ENCODE results near the gene FANCG. TPM values are rescaled to one million over a fixed set of nuclear protein-coding genes. Genes with fewer than 3 reads are reported as not detected.
A peak's percentile ranks its signal among the peaks of the same experiment; 100 is the strongest.

FANCG gene
- total and polyA plus RNA-seq, 4 experiments from 2014 or later: 2.9 to 27.9 (median 18.2) TPM

DNA sequence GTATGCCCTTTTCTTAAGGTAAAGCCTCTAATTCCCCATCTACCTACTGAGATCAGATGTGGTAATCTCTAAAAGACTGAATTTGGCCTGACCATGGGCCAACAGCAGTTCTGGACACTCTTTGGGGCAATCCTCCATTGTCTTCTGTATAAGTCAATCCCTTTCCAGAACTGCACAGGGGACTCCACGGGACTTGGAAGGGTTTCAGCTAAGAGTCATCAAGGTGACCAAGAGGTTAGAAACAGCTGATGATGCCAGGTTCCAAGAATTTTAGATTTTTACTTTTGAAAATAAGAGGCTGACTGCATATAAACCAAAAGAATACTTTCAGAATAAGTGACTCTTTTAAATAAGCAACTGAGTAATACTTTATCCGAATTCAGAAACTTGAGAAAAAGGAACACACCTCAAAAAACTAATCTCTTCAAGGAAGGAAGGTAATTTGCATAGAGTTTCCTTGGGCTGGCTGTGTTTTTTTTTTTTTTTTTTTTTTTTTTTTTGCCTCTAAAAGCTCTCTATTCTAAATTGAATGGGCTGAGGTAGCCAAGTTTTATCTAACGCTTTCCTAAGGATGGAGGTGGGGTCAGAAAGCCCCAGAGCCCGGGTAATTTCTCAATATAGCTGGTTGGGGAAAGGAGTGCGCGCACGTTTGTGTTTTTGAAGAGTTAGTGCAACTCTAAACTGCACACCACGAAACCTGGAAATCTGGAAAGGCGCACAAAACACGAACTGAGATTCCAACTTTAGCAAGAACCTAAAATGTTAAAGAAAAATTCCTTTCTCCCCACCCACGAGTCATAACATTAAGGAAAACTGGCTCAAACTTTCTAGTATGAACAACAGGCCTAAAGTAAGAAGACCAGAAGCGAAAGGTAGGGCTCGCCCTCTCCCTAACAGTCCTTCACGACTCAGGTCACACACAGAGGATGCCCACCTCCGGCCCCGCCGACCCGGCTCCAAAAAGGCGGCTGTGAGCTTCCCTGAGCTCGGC is 8.6 kb downstream of the FANCG start:
- Mint-ChIP-seq H3K4me1 (peaks cover 44 to 61% (median 54%) of the 10 kb centered on the region in 4 donors), H3K9me3 (peaks cover 0 to 3% (median 0%) of the 10 kb centered on the region in 8 donors), H3K36me3 (peaks cover 20 to 37% of the 10 kb centered on the region in 2 donors), H3K27ac (peak overlapping the region; percentile 81 to 100 (median 96)), H3K27me3 (no peaks in the 10 kb centered on the region), H3K4me3 (peak overlapping the region; percentile 81 to 95 (median 91))
- peaks cover 19% of the 10 kb centered on the region for H3K36me3 ChIP-seq (ENCODE audit: insufficient read depth, low read length)
- ChIA-PET POLR2A (ENCODE audit: partially characterized antibody) (interaction anchor here (0.6 to 6.8 kb wide), 20 partner anchors 9 to 1912 kb away, joined by 3 to 69 read pairs (median 4); partner anchors contain the start of genes ATOSB, DNAJB5, FANCG and PIGO), CTCF (ENCODE audit: partially characterized antibody) (interaction anchor here (0.6 to 4.5 kb wide), 11 partner anchors 9 to 51 kb away, joined by 3 to 23 read pairs (median 3); partner anchors contain the start of genes FANCG and PIGO)
- peaks cover 52% of the 10 kb centered on the region for H3K4me1 ChIP-seq (ENCODE audit: insufficient read depth, low read length)
- H3K27ac ChIP-seq (ENCODE audit: low read depth, low read length): peak overlapping the region; percentile 94
- DNase-seq: peak in 1 of 5 donors; percentile 26
- intact Hi-C loops (cut with micrococcal nuclease): loop anchor here (2.0 to 10.0 kb wide), 3 partner anchors 406 to 744 kb away; partner anchors contain the start of genes CCL27, HINT2 and SPAG8
- peak overlapping the region; percentile 82 to 83 for H3K4me3 ChIP-seq (ENCODE audit: low read length in 2 of 2)
- H3K9me3 ChIP-seq (ENCODE audit: control insufficient read depth in 1 of 2, low read length in 2 of 2): no peaks in the 10 kb centered on the region
- no peaks in the 10 kb centered on the region for H3K27me3 ChIP-seq (ENCODE audit: insufficient read depth, low read length)

DNA sequence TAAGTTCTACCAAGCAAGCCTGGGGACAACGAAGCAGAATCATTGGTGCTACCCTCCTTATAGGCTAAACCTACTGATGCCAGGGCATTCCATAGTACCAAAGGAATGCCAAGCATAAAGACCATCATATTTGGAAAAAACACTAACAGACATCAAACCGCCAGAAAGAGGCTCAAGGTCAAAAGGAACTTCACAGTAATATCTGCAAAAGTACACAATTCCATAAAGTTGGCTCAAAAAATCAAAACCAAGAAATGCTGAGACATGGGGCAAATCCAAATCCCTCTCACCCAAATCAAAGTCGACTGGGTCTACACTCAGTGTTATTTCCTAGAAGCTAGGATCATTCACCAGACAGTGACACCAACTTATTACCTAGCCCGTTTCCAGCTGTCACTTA is 10.7 kb downstream of the FANCG start:
- intact Hi-C loops (cut with micrococcal nuclease): no loop called here
- Histone ChIP-seq H3K36me3 (ENCODE audit: insufficient read depth, low read length) (peaks cover 40% of the 10 kb centered on the region), H3K9me3 (ENCODE audit: control insufficient read depth in 1 of 2, low read length in 2 of 2) (no peaks in the 10 kb centered on the region), H3K4me1 (ENCODE audit: insufficient read depth, low read length) (peaks cover 52% of the 10 kb centered on the region), H3K27me3 (ENCODE audit: insufficient read depth, low read length) (no peaks in the 10 kb centered on the region), H3K27ac (ENCODE audit: low read depth, low read length) (peak overlapping the region; percentile 19), H3K4me3 (ENCODE audit: low read length in 2 of 2) (no peak overlapping the region)
- ChIA-PET POLR2A (ENCODE audit: partially characterized antibody) (interaction anchor here (6.8 kb wide), 1 partner anchor 12 kb away, joined by 69 read pairs; the partner anchor contains the start of gene FANCG), CTCF (ENCODE audit: partially characterized antibody) (interaction anchor here (0.9 to 4.5 kb wide), 3 partner anchors 14 to 25 kb away, joined by 3 to 21 read pairs (median 8); no protein-coding TSS in a partner anchor)
- Mint-ChIP-seq H3K27ac (peak overlapping the region in 6 of 7 donors; percentile 29 to 81 (median 54)), H3K4me3 (peak overlapping the region in 7 of 8 donors; percentile 35 to 76 (median 65)), H3K36me3 (peaks cover 32 to 49% of the 10 kb centered on the region in 2 donors), H3K27me3 (no peaks in the 10 kb centered on the region), H3K4me1 (peaks cover 43 to 61% (median 53%) of the 10 kb centered on the region in 4 donors), H3K9me3 (peaks cover 0 to 6% (median 0%) of the 10 kb centered on the region in 8 donors)
- DNase-seq: no peak

DNA sequence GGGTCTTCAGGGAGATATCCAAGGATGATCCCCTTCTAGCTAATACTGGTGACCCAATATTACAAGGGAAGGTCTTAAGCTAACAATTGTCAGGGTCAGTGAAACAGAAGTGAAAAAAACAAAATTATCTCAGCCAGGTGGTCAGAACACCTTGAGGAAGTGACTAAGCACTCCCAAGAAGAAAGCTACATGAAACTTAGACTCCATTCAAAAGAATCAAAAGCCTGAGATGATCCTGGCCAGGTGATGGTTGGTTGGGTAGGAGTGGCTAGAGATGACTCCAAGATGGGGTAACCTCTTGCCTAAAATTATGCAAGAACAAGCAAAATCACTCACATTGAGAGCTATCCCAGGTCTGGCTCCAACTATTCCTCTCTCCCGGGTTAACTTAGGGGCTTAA is 12.7 kb downstream of the FANCG start:
- DNase-seq: no peak
- peaks cover 51 to 68% of the 10 kb centered on the region in 2 donors for H3K36me3 Mint-ChIP-seq
- Histone ChIP-seq H3K27me3 (ENCODE audit: insufficient read depth, low read length) (no peaks in the 10 kb centered on the region), H3K4me1 (ENCODE audit: insufficient read depth, low read length) (peaks cover 44% of the 10 kb centered on the region), H3K4me3 (ENCODE audit: low read length in 2 of 2) (no peak overlapping the region), H3K36me3 (ENCODE audit: insufficient read depth, low read length) (peaks cover 60% of the 10 kb centered on the region), H3K9me3 (ENCODE audit: control insufficient read depth in 1 of 2, low read length in 2 of 2) (no peaks in the 10 kb centered on the region), H3K27ac (ENCODE audit: low read depth, low read length) (no peak overlapping the region)
- POLR2A ChIA-PET (ENCODE audit: partially characterized antibody): interaction anchor here (0.7 to 6.8 kb wide), 4 partner anchors 8 to 29 kb away, joined by 3 to 69 read pairs (median 4); partner anchors contain the start of genes FANCG and PIGO
- H3K4me1 Mint-ChIP-seq: peaks cover 38 to 51% (median 46%) of the 10 kb centered on the region in 4 donors
- no peaks in the 10 kb centered on the region for H3K27me3 Mint-ChIP-seq
- peak overlapping the region in 1 of 7 donors; percentile 81 for H3K27ac Mint-ChIP-seq
- no peak overlapping the region for H3K4me3 Mint-ChIP-seq
- intact Hi-C loops (cut with micrococcal nuclease): no loop called here
- H3K9me3 Mint-ChIP-seq: peaks cover 0 to 6% (median 0%) of the 10 kb centered on the region in 8 donors
- CTCF ChIA-PET (ENCODE audit: partially characterized antibody): interaction anchor here (1.6 kb wide), 2 partner anchors 16 to 31 kb away, joined by 3 to 9 read pairs; no protein-coding TSS in a partner anchor

DNA sequence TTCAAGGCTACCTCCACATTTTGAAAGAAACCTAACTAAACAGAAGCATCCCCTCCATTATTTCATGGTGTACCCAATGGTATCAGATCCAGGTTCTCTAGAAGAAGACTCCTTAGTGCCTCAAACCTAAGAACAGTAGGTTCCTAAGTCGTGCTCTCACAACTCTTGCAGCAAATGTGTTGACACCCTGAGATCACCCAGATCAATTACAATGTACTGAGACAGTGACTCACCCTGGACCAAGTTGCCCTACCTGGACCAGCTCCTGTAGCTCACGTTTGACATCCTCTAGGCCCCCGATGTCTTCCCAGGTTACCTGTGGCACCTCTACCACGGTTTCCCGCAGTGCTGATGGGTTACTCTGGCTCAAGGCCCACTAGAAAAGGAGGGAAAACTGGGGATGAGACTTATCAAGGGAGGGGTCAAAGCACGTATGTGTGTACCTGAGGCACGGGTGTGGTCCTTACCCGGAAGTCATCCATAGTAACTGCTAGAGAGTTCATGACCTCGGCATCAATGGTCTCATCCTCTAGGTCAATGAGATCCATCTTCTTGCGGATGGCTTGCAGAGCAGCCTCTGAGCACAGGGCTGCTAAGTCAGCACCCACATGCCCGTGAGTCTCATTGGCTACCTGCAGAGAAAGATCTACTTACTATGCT is 19.1 kb downstream of the FANCG start:
- H3K36me3 Mint-ChIP-seq: peaks cover 84 to 89% of the 10 kb centered on the region in 2 donors
- ChIA-PET CTCF (ENCODE audit: partially characterized antibody) (interaction anchor here (1.4 kb wide), 1 partner anchor 9 kb away, joined by 6 read pairs; no protein-coding TSS in a partner anchor), POLR2A (ENCODE audit: partially characterized antibody) (no interaction called here)
- intact Hi-C loops (cut with micrococcal nuclease): no loop called here
- no peak overlapping the region for H3K27ac ChIP-seq (ENCODE audit: low read depth, low read length)
- H3K4me1 Mint-ChIP-seq: peaks cover 0 to 2% (median under 1%) of the 10 kb centered on the region in 4 donors
- no peak overlapping the region for H3K4me3 ChIP-seq (ENCODE audit: low read length in 2 of 2)
- H3K27me3 ChIP-seq (ENCODE audit: insufficient read depth, low read length): no peaks in the 10 kb centered on the region
- peaks cover 0 to 3% (median 0%) of the 10 kb centered on the region in 8 donors for H3K9me3 Mint-ChIP-seq
- peaks cover 96% of the 10 kb centered on the region for H3K36me3 ChIP-seq (ENCODE audit: insufficient read depth, low read length)
- no peaks in the 10 kb centered on the region for H3K9me3 ChIP-seq (ENCODE audit: control insufficient read depth in 1 of 2, low read length in 2 of 2)
- no peaks in the 10 kb centered on the region for H3K4me1 ChIP-seq (ENCODE audit: insufficient read depth, low read length)
- no peak for DNase-seq
- H3K27ac Mint-ChIP-seq: peak overlapping the region in 3 of 7 donors; percentile 8 to 38 (median 29)
- H3K4me3 Mint-ChIP-seq: no peak overlapping the region
- no peaks in the 10 kb centered on the region for H3K27me3 Mint-ChIP-seq

DNA sequence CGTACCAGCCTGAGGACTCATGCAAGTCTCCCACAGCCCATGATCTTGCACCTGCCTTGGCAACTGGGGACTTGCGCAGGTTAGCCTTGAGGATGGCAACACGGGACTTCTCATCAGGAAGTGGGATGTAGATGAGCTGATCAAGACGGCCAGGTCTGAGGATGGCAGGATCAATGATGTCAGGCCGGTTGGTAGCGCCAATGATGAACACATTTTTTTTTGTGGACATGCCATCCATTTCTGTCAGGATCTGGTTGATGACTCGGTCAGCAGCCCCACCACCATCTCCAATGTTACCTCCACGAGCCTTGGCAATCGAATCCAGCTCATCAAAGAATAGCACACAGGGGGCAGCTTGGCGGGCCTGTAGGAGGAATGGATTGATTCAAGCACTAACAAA is 20.3 kb downstream of the FANCG start:
- H3K27me3 Mint-ChIP-seq: no peaks in the 10 kb centered on the region
- Histone ChIP-seq H3K4me3 (ENCODE audit: low read length in 2 of 2) (no peak overlapping the region), H3K27ac (ENCODE audit: low read depth, low read length) (no peak overlapping the region), H3K27me3 (ENCODE audit: insufficient read depth, low read length) (no peaks in the 10 kb centered on the region), H3K9me3 (ENCODE audit: control insufficient read depth in 1 of 2, low read length in 2 of 2) (no peaks in the 10 kb centered on the region), H3K4me1 (ENCODE audit: insufficient read depth, low read length) (no peaks in the 10 kb centered on the region), H3K36me3 (ENCODE audit: insufficient read depth, low read length) (peaks cover 88% of the 10 kb centered on the region)
- no peak for DNase-seq
- peaks cover 0 to 4% (median 0%) of the 10 kb centered on the region in 4 donors for H3K4me1 Mint-ChIP-seq
- intact Hi-C loops (cut with micrococcal nuclease): no loop called here
- POLR2A ChIA-PET (ENCODE audit: partially characterized antibody): no interaction called here
- peak overlapping the region in 3 of 7 donors; percentile 38 to 86 (median 41) for H3K27ac Mint-ChIP-seq
- no peaks in the 10 kb centered on the region for H3K9me3 Mint-ChIP-seq
- H3K4me3 Mint-ChIP-seq: no peak overlapping the region
- H3K36me3 Mint-ChIP-seq: peaks cover 87 to 93% of the 10 kb centered on the region in 2 donors
- CTCF ChIA-PET (ENCODE audit: partially characterized antibody): interaction anchor here (1.0 to 1.4 kb wide), 3 partner anchors 8 to 12 kb away, joined by 3 to 6 read pairs (median 4); no protein-coding TSS in a partner anchor

DNA sequence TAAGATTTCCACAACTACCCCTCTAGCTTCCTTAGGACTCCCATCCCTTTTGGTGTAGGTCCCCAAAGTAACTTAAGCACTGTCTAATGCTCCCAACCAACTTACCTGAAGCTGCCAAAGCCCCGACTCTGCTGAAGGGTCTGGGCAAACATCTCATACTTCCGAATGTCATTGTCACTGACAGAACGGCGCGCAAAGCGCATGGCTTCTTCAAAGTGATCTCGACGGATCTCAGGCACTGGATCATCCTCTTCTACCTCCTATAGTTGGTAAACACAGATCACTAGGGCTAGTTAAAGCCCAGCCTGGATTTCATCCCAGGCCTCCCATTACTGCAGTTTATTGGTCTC is 22.5 kb downstream of the FANCG start:
- Mint-ChIP-seq H3K4me1 (peaks cover 0 to 7% (median under 1%) of the 10 kb centered on the region in 4 donors), H3K9me3 (no peaks in the 10 kb centered on the region), H3K4me3 (no peak overlapping the region), H3K27me3 (no peaks in the 10 kb centered on the region), H3K36me3 (peaks cover 73 to 94% of the 10 kb centered on the region in 2 donors), H3K27ac (peak overlapping the region in 5 of 7 donors; percentile 19 to 57 (median 41))
- POLR2A ChIA-PET (ENCODE audit: partially characterized antibody): no interaction called here
- H3K27me3 ChIP-seq (ENCODE audit: insufficient read depth, low read length): no peaks in the 10 kb centered on the region
- no peak overlapping the region for H3K27ac ChIP-seq (ENCODE audit: low read depth, low read length)
- no peaks in the 10 kb centered on the region for H3K4me1 ChIP-seq (ENCODE audit: insufficient read depth, low read length)
- no peak overlapping the region for H3K4me3 ChIP-seq (ENCODE audit: low read length in 2 of 2)
- no peaks in the 10 kb centered on the region for H3K9me3 ChIP-seq (ENCODE audit: control insufficient read depth in 1 of 2, low read length in 2 of 2)
- no peak for DNase-seq
- peaks cover 66% of the 10 kb centered on the region for H3K36me3 ChIP-seq (ENCODE audit: insufficient read depth, low read length)
- CTCF ChIA-PET (ENCODE audit: partially characterized antibody): no interaction called here
- intact Hi-C loops (cut with micrococcal nuclease): no loop called here

All from CD4-positive, alpha-beta memory T cell (primary cell).